GM23248 (cell line): Measurements from ENCODE around the gene UBE2B.
"Not testable (repeated sequence)": the region's sequence is repeated elsewhere in the genome, so short reads cannot be mapped to it uniquely, and the experiment has no call there.

Experiments used
- EZH2 ChIP-seq: fragments of 200-600 bp; sonication (generic); IDR thresholded peaks from 2 replicates; pipeline ENCODE4 v1.6.1; 2018; ENCODE audit warnings: antibody characterized with exemption, mild to moderate bottlenecking; ENCODE audit not compliant: insufficient read depth, poor library complexity, severe bottlenecking
- EZH2phosphoT487 ChIP-seq: fragments of 200-600 bp; sonication (generic); IDR thresholded peaks from 2 replicates; pipeline ENCODE4 v1.6.1; 2018; ENCODE audit warnings: antibody characterized with exemption, moderate library complexity, mild to moderate bottlenecking, low read depth; ENCODE audit not compliant: insufficient read depth

DNA sequence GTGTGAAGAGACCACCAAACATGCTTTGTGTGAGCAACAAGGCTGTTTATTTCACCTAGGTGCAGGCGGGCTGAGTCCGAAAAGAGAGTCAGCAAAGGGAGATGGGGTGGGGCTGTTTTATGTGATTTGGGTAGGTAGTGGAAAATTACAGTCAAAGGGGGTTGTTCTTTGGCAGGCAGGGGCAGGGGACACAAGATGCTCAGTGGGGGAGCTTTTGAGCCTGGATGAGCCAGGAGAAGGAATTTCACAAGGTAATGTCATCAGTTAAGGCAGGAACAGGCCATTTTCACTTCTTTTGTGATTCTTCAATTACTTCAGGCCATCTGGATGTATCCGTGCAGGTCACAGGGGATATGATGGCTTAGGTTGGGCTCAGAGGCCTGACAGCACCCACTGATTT is 25.9 kb upstream of the UBE2B start:
- not testable (repeated sequence) for TF ChIP-seq EZH2phosphoT487, EZH2
